ENCODE data around the gene CDC42SE2.
"Not testable (repeated sequence)": the region's sequence is repeated elsewhere in the genome, so short reads cannot be mapped to it uniquely, and the experiment has no call there.

Gene CDC42SE2

GRCh38 chr5:131344288-131344687 lies 80.4 kb downstream of the CDC42SE2 start:
- H3K27ac ChIP-seq (ENCODE audit: low read depth, low read length); H3K27me3 ChIP-seq (ENCODE audit: insufficient read depth, low read length); H2AFZ ChIP-seq (ENCODE audit: low read length, unreplicated experiment); H3K4me1 ChIP-seq (ENCODE audit: control insufficient read depth, insufficient read depth, low read length, unreplicated experiment); H3K36me3 ChIP-seq (ENCODE audit: insufficient read depth, low read length); H3K79me2 ChIP-seq (ENCODE audit: control insufficient read depth, insufficient read depth, low read length, unreplicated experiment); H3K4me3 ChIP-seq (ENCODE audit: low read depth, low read length): not testable (repeated sequence)

GRCh38 chr5:131346204-131346603 lies 82.4 kb downstream of the CDC42SE2 start:
- not testable (repeated sequence) for H3K4me1 ChIP-seq (ENCODE audit: control insufficient read depth, insufficient read depth, low read length, unreplicated experiment); H3K79me2 ChIP-seq (ENCODE audit: control insufficient read depth, insufficient read depth, low read length, unreplicated experiment); H2AFZ ChIP-seq (ENCODE audit: low read length, unreplicated experiment); H3K4me3 ChIP-seq (ENCODE audit: low read depth, low read length); H3K27me3 ChIP-seq (ENCODE audit: insufficient read depth, low read length); H3K27ac ChIP-seq (ENCODE audit: low read depth, low read length); H3K36me3 ChIP-seq (ENCODE audit: insufficient read depth, low read length)

- Histone ChIP-seq H2AFZ (ENCODE audit: low read length, unreplicated experiment) (no peak overlapping the region), H3K27me3 (ENCODE audit: insufficient read depth, low read length) (no peaks in the 10 kb centered on the region), H3K79me2 (ENCODE audit: control insufficient read depth, insufficient read depth, low read length, unreplicated experiment) (no peaks in the 10 kb centered on the region), H3K27ac (ENCODE audit: low read depth, low read length) (no peak overlapping the region), H3K4me3 (ENCODE audit: low read depth, low read length) (no peak overlapping the region), H3K4me1 (ENCODE audit: control insufficient read depth, insufficient read depth, low read length, unreplicated experiment) (peaks cover 11% of the 10 kb centered on the region), H3K36me3 (ENCODE audit: insufficient read depth, low read length) (no peaks in the 10 kb centered on the region)
Measured at GRCh38 chr5:131353991-131354390, 90.1 kb downstream of the CDC42SE2 start.

GRCh38 chr5:131355971-131356528 lies 92.2 kb downstream of the CDC42SE2 start:
- peak overlapping the region; percentile 20; the same call in 1 of the 2 replicates for H3K4me3 ChIP-seq (ENCODE audit: low read depth, low read length)
- H3K79me2 ChIP-seq (ENCODE audit: control insufficient read depth, insufficient read depth, low read length, unreplicated experiment) = no peaks in the 10 kb centered on the region
- H3K36me3 ChIP-seq (ENCODE audit: insufficient read depth, low read length) = no peaks in the 10 kb centered on the region
- no peaks in the 10 kb centered on the region for H3K27me3 ChIP-seq (ENCODE audit: insufficient read depth, low read length)
- H2AFZ ChIP-seq (ENCODE audit: low read length, unreplicated experiment) = no peak overlapping the region
- no peak overlapping the region for H3K27ac ChIP-seq (ENCODE audit: low read depth, low read length)
- H3K4me1 ChIP-seq (ENCODE audit: control insufficient read depth, insufficient read depth, low read length, unreplicated experiment) = peaks cover 11% of the 10 kb centered on the region

- Histone ChIP-seq H3K4me1 (ENCODE audit: control insufficient read depth, insufficient read depth, low read length, unreplicated experiment) (peaks cover 11% of the 10 kb centered on the region), H2AFZ (ENCODE audit: low read length, unreplicated experiment) (no peak overlapping the region), H3K27me3 (ENCODE audit: insufficient read depth, low read length) (no peaks in the 10 kb centered on the region), H3K79me2 (ENCODE audit: control insufficient read depth, insufficient read depth, low read length, unreplicated experiment) (no peaks in the 10 kb centered on the region), H3K36me3 (ENCODE audit: insufficient read depth, low read length) (no peaks in the 10 kb centered on the region), H3K4me3 (ENCODE audit: low read depth, low read length) (no peak overlapping the region), H3K27ac (ENCODE audit: low read depth, low read length) (no peak overlapping the region)
Measured at GRCh38 chr5:131356619-131357018, 92.8 kb downstream of the CDC42SE2 start.

GRCh38 chr5:131357739-131358561 lies 94.1 kb downstream of the CDC42SE2 start:
- Histone ChIP-seq H3K27me3 (ENCODE audit: insufficient read depth, low read length) (no peaks in the 10 kb centered on the region), H3K4me1 (ENCODE audit: control insufficient read depth, insufficient read depth, low read length, unreplicated experiment) (peaks cover 11% of the 10 kb centered on the region), H2AFZ (ENCODE audit: low read length, unreplicated experiment) (no peak overlapping the region), H3K36me3 (ENCODE audit: insufficient read depth, low read length) (no peaks in the 10 kb centered on the region), H3K27ac (ENCODE audit: low read depth, low read length) (no peak overlapping the region), H3K4me3 (ENCODE audit: low read depth, low read length) (no peak overlapping the region), H3K79me2 (ENCODE audit: control insufficient read depth, insufficient read depth, low read length, unreplicated experiment) (no peaks in the 10 kb centered on the region)

GRCh38 chr5:131361677-131362315 lies 97.9 kb downstream of the CDC42SE2 start:
- H3K4me3 ChIP-seq (ENCODE audit: low read depth, low read length) = no peak overlapping the region
- H3K4me1 ChIP-seq (ENCODE audit: control insufficient read depth, insufficient read depth, low read length, unreplicated experiment) = no peaks in the 10 kb centered on the region
- H3K79me2 ChIP-seq (ENCODE audit: control insufficient read depth, insufficient read depth, low read length, unreplicated experiment) = no peaks in the 10 kb centered on the region
- H3K27ac ChIP-seq (ENCODE audit: low read depth, low read length) = no peak overlapping the region
- H3K36me3 ChIP-seq (ENCODE audit: insufficient read depth, low read length) = no peaks in the 10 kb centered on the region
- no peak overlapping the region for H2AFZ ChIP-seq (ENCODE audit: low read length, unreplicated experiment)
- no peaks in the 10 kb centered on the region for H3K27me3 ChIP-seq (ENCODE audit: insufficient read depth, low read length)

- Histone ChIP-seq H3K4me1 (ENCODE audit: control insufficient read depth, insufficient read depth, low read length, unreplicated experiment) (peaks cover 5% of the 10 kb centered on the region), H3K27me3 (ENCODE audit: insufficient read depth, low read length) (no peaks in the 10 kb centered on the region), H3K4me3 (ENCODE audit: low read depth, low read length) (no peak overlapping the region), H3K36me3 (ENCODE audit: insufficient read depth, low read length) (no peaks in the 10 kb centered on the region), H2AFZ (ENCODE audit: low read length, unreplicated experiment) (no peak overlapping the region), H3K79me2 (ENCODE audit: control insufficient read depth, insufficient read depth, low read length, unreplicated experiment) (no peaks in the 10 kb centered on the region), H3K27ac (ENCODE audit: low read depth, low read length) (no peak overlapping the region)
Measured at GRCh38 chr5:131363811-131364506, 100.1 kb downstream of the CDC42SE2 start.

GRCh38 chr5:131364507-131365050 lies 100.7 kb downstream of the CDC42SE2 start:
- H3K36me3 ChIP-seq (ENCODE audit: insufficient read depth, low read length) = peaks cover 4% of the 10 kb centered on the region; the same call in 1 of the 2 replicates
- H2AFZ ChIP-seq (ENCODE audit: low read length, unreplicated experiment) = no peak overlapping the region
- no peak overlapping the region for H3K27ac ChIP-seq (ENCODE audit: low read depth, low read length)
- no peak overlapping the region for H3K4me3 ChIP-seq (ENCODE audit: low read depth, low read length)
- H3K27me3 ChIP-seq (ENCODE audit: insufficient read depth, low read length) = no peaks in the 10 kb centered on the region
- peaks cover 5% of the 10 kb centered on the region for H3K4me1 ChIP-seq (ENCODE audit: control insufficient read depth, insufficient read depth, low read length, unreplicated experiment)
- no peaks in the 10 kb centered on the region for H3K79me2 ChIP-seq (ENCODE audit: control insufficient read depth, insufficient read depth, low read length, unreplicated experiment)

GRCh38 chr5:131366428-131366827 lies 102.6 kb downstream of the CDC42SE2 start:
- Histone ChIP-seq H3K4me3 (ENCODE audit: low read depth, low read length) (no peak overlapping the region), H3K27ac (ENCODE audit: low read depth, low read length) (no peak overlapping the region), H3K4me1 (ENCODE audit: control insufficient read depth, insufficient read depth, low read length, unreplicated experiment) (peaks cover 5% of the 10 kb centered on the region), H3K27me3 (ENCODE audit: insufficient read depth, low read length) (no peaks in the 10 kb centered on the region), H3K79me2 (ENCODE audit: control insufficient read depth, insufficient read depth, low read length, unreplicated experiment) (peaks cover 3% of the 10 kb centered on the region), H3K36me3 (ENCODE audit: insufficient read depth, low read length) (peaks cover 4% of the 10 kb centered on the region; the same call in 1 of the 2 replicates), H2AFZ (ENCODE audit: low read length, unreplicated experiment) (no peak overlapping the region)

Measured in ACC112 (cell line).